Right kidney (tissue), 1 donor: ENCODE measurements around the gene ATP8B4.
"Not testable (repeated sequence)": the region's sequence is repeated elsewhere in the genome, so short reads cannot be mapped to it uniquely, and the experiment has no call there.

Source experiments
- DNase-seq: peaks from one replicate; pipeline ENCODE4 v3.0.0-alpha.2; 2016

Gene ATP8B4

DNA sequence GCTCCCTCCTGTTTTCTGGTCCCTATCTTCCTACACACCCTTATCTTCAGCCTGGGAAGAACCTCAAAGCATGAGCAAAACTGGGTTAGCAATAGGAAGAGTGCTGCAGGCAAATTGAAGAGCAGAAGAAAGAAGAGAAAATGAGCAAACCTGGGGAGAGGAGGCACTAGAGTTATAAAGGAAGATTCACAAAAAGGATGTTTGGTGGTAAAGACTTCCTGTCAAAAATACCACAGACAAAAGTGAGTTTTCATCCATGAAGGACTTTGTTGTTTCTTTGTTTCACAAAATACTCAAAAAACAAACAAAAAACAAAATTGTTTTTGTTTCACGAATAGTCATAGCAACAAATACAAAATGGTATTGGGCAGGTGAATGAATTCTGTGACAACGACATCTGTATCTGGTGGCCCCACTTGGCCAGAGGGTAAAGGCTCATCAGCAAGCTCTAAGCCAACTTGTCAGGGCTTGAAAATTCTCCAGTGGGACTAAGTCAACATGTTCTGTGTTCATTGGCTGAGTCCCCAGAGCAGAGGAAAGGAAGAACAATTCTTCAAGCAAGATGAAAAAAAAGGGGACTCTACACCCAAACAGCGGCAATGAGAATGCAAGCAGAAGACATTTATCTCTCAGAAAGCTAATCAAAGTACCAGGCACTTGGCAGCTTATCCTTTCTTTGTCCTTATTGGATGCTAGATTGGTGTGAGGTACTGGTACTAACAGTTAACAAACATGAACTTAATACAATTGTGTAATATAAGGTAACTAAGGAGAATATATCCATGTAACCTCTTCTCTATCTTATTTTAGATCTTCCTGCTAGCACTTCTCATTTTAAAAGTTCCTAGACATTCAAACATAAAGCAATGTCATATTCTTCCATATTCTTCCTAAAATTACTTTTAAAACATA is 9.7 kb downstream of the ATP8B4 start:
- no peak for DNase-seq

DNA sequence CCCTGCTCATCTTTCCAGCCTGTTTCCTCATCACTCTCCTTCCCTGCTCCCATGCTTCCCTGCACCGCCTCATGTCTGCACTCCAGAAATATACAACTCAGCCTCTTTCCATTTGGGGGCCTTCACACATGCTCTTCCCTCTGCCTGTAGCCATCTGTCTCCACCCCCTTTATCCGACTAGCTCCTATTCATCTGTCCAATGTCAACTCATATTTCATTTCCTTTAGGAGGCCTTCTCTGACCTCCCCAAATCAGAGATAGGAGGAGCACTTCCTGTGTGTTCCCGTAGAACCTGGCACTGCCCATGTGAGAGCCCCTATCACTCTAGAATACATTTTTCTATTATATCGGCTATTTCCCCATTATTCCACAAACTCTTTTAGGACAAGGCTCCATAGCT is 10.6 kb downstream of the ATP8B4 start:
- DNase-seq: no peak

DNA sequence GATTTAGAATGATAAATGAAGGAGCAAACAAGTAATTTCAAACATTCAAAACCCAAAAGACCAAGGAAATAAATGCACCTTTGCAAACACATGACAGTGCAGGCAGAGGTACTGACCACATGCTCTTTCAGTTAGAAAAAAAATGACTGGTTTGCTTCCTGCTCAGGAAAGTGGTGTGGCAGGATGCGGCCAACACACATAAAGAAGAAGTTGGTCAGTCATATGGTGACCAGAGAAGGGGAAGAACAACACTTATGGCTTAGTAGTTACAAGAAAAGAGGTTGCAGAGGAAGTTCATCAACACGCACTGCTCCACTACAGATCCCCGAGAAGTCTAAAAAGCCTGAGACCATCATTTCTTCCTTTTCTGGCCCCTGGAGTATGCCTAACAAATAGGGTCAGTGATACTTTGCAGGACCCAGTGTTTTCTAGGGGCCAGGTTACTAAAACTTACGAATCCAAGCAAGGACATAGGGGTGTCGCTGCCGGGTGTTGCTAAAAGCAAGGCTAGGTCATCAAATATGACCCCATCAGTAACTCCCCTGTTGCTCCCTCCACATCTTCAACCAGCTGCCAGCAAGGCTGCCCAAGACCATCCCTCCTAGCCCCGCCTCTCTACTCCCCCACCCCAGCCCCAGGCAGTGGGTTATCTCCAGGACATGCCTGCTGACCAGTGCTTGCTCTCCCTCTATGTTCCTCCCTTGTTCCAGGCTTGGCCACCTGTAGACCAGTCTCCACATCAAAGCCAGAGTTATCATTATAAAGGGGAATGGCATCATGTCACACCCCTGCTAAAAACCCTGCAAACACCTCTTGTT is 11.2 kb downstream of the ATP8B4 start:
- DNase-seq: no peak

DNA sequence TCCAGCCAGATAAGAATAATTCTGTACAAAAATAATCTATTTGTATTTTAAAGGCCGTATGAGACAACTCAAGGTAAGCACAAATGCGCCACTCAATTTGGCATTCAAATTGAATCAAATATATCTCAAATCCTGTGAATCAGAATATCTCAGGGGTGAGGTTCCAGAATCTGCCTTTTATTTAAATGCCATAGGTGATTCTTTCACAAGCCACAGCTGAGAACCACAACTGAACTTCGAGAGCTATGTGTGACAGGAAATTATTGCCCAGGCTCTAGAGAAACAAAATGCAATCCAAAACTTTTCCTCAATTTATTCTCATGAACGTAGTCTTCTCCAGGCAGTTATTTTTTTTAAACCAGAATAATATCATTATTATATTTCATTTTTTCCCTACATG is 11.9 kb downstream of the ATP8B4 start:
- no peak for DNase-seq

DNA sequence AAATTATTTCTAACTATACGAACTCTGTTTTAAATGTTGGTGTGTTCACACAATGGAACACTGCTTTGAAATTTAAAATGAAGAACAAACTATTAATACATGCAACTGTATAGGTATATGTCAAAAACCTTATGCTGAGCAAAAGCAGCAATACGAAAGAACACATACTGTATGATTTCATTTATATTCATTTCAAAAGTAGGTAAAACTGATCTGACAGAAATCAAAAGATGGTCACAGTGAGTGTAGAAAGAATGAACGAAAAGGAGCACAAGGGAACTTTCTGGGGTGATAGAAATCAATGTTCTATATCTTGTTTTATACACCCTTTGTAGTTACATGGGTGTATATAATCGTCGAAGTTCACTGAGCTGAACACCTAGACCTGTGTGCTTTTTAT is 12.6 kb downstream of the ATP8B4 start:
- no peak for DNase-seq

DNA sequence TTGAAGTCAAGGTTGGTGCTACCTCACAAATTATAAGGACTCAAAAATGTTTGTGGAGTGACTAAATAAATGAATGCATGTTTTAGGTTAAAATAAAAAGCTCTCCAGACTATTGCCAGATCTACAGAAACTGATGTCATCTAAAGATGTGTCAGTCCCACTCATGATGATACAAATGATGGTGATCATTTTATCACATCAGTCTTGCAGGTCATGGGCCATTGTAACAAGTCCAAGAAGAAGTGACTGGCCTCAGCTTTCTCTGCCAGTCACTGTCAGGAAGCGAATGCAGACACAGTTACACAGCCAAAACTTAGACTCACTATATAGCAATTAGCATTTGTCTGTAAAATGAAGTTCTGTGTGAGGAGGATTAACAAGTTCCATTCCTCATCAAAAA is 18.5 kb downstream of the ATP8B4 start:
- no peak for DNase-seq

DNA sequence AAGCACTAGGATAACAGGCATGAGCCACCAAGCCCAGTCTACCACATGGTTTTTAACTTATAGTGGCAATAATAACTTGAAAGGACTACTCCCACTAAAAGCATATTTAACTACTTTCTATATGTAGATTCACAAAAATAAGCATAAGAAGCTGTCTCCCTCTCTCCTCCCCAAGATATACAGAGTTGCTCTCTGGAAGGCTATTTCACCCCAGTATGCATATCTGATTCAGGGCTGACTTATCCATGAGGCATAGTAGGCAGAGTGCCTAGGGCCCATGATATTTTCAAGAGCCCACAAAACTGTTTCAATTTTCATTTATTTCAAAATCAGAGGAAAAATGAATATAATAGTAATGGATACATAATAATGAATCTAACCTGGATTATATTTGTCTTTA is 20.5 kb downstream of the ATP8B4 start:
- no peak for DNase-seq

DNA sequence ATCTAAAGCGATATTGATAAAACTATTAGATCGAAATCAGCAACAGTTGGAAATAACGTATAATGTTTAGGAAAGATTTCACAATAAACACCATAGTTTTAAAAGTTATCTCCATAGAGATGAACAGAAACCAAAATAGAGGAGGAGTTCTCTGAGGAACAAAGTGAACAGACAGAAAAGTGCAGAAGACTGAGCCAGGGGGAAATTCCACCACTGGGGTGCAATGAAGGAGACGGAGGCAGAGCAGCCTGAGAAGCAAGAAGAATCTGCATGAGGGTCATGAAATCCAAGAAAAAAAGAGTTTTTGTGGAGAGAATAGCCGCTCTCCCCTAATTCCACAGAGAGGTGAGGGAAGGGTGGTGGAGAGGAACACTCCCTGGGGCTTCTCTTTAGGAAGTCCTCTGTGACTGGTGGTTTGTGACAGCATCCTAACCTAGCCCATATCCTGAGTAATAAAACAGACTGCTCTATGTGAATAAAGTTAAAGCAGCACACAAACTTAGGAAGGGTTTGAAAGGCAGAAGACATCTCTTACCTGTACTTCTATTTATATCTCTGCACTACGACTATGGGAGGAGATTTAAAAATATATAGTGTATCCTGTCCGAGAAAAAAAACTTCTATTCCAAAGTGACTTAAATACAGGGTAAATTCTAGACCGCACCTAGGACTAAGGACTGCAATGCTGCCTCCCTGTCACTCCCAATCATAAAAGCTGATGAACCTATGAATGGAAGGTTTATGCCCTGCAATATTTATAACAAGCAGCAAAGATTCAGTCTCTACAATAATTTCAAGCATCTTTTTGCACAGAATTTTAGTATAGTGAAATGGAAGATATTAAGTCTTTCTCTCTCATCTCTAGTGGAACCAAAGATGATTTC is 22.9 kb downstream of the ATP8B4 start:
- no peak for DNase-seq

DNA sequence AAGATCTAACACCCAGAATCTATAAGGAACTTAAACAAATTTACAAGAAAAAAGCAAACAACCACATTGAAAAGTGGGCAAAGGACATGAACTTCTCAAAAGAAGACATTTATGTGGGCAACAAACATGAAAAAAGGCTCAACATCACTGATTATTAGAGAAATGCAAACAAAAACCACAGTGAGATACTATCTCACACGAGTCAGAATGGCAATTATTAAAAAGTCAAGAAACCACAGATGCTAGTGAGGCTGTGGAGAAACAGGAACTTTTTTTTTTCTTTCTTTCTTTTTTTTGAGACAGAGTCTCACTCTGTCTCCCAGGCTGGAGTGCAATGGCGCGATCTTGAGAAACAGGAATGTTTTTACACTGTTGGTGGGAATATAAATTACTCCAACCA is 29.6 kb downstream of the ATP8B4 start:
- DNase-seq: not testable (repeated sequence)

DNA sequence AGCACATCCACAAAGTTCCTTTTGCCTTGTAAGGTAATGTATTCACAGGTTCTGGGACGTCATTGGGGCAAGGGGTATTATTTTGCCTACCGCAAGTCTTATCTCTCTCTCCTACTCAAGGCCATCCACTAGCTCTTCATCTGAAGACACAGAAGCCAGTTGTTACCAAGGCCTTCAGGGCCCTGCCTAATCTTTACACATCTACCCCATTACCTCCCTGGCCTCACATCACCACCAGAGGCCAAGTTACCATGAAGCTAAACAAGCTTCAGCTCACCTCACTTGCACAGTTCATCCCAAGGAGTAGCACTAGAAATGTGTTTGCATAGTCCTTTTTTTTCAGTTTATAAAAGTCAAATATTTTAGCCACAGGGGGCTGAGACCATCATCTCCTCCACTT is 34.1 kb downstream of the ATP8B4 start:
- DNase-seq: no peak

DNA sequence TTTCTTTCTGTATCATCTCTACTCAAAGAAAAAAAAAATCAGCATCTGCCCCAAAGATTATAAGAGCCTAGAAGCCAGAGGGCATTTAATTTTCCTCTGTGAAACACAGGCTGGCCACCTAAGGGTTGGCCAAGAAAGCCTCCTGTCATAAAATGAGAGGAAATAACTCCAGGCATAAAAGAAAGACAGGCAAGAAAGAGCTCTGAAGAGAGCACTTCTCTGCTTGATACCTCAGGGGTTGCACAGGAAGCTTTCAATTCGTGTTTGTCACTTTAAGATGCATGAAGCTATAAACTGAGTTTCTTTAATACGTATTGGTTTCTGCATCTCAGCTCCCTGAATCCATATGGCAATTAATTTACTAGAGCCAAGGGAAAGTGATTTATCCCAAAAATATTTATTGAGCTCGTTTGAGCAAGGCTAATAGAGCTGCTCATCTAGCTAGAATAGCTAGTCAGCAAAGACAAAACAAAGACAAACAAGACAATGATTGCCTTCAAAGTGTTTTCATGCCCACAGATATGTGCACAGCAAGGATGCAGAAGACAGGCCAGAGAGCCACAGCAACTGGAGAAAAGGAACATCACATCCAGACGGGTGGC is 35.5 kb downstream of the ATP8B4 start:
- no peak for DNase-seq

DNA sequence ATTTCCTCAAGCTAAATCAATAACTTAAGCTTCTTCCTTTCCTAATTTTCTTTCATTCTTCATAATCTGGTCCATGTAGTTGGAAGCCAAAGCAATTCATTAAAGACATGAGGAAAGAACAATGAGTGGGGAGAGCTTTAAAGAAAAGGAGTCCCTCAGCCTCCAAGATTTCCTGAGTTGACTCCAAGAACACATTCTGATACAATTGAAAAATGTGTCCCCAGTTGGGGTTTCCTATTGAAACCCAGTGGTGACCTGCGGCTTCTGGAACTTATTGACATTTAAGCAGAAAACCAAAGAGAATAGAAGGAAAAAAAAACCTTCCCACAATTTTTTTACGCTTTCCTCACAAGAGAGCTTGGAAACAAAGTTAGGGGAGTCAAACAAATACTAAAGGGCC is 37.0 kb downstream of the ATP8B4 start:
- DNase-seq: no peak

DNA sequence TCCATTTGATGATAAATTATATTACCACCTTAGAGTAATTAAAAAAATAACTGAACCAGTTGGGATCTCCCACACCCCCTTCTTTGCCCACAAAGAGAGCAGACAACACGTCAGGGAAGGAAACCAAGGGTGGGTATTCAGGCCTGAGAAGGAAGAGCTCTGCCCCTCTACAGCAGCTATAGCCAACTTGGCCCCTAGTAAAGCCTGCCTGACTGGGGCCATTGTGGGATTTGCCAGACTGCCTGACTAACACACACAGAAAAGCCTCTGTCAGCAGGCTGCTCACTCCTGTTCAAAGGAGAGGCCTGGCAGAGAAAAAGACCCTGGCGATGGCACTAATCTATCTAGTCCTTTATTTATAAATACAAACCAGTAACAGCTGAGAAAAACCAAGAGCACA is 41.4 kb downstream of the ATP8B4 start:
- no peak for DNase-seq

DNA sequence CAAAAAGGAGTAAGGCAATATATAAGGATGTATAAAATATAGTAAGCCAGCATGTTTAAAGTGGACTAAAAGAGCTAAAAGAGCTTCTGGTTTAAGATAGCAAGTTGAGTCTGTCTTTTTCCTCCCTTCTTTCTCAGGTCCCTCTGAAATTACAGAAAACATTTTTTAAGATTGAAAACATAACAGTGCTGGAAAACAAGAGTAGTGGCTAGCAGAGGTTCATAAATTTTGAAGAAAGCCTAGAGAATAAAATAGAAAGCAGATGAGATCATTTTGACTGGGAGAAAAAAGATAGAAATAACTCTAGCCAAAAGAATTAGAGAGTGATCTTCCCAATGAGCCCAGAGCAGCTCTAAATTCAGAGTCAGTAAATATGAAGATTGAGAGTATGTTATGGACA is 41.9 kb downstream of the ATP8B4 start:
- no peak for DNase-seq

DNA sequence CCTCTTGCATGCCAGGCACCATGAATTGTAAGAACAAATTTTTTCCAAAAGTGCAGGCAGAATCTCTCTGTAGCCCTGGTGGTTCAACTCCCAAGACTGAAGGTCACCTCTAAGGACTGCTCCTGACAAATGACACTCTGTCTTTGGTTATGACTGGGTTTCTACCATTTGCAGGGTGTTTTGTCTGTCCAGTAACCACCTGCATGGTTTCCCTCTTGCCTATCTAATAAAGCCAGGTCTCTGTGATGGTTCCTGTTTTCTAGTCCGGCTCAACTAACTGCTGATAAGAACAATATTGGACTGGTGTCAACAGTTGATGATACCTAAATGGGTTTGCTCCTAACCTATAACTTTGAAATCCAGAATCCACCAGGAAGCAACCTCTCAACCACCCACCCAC is 43.7 kb downstream of the ATP8B4 start:
- no peak for DNase-seq

DNA sequence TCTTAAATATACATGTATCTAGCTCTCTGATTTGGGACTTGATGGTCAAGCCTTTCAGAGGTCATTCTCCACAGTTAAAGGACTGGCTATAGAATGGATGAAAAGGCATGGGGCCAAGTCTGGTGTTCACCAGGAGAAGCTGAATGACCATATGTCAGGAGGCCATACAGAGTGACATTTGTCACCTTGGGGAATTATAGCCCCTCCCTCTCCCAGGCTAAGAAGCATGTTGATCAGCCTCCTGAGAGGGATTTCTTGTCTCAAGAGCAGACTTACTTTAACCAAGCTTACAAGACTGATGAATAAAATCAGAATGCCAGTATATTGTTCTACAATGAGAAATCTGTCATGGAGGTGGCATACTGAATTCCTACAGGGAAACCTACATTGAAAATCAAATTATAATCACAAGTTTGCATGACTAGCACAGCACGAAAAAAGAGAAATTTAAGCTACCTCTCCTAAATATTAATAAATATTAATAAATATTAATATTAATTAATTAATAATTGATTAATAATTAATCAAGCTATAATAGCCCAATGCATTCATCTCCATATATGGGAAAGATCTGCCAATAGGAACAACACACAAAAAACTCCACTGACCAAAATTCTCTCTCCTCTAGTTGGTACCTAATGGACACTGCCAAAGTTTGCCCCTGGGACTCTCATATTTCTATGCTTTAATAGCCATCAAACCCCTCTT is 47.3 kb downstream of the ATP8B4 start:
- DNase-seq: no peak

DNA sequence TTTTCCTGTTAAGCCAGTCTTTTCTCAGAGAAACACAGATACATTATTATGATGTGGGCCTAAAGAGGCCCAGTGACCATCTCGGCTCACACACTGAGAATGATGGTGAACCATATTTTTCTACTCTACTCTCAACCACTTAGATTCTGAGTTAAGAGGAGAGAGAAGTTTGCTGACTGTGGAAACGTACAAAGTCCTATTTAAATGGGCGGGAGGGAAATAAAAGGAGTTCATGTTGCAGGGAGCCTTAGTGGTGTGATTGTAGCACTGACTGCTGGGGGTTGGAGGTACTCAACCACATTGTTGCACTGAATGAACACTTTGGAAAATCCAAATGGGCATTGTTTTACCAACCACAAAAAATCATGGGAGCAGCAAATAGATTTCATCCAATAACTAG is 51.0 kb downstream of the ATP8B4 start:
- no peak for DNase-seq

DNA sequence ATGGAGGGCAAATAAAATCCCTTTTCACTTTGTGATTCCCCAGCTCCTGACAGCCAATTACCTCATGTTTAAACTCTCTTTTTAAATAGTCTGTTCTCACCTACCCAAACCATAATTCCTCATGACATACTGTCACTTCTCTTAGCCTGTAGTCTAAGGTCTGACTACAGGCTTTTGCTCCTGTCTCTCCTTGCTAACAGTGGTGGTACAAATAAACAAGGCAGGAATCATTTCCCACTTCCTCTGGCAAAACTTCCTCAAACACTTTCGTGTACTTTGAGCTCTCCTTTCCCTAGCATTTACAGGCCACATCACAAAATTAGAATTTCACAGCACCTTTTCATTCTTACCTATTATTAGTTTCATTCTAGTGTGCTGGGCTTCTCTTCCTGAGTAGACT is 51.8 kb downstream of the ATP8B4 start:
- no peak for DNase-seq

DNA sequence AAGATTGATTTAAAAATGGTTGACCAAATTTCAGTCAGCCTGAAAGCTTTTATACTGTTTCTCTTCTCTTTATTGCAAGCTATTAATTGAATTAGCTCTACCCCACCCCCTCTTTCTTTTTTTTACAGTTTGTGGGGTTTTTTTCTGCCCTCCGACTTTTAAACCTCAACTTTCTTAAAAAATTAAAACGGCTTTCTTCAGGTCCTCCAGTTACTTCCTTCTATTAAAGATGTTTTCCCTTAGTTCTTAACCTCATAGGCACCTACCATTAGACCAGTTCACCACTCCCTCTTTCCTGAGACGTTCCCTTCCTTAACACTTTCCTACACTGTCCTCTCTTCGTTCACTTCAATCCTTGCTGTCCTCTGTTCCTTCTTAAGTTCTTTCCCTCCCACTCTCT is 52.4 kb downstream of the ATP8B4 start:
- DNase-seq: no peak

DNA sequence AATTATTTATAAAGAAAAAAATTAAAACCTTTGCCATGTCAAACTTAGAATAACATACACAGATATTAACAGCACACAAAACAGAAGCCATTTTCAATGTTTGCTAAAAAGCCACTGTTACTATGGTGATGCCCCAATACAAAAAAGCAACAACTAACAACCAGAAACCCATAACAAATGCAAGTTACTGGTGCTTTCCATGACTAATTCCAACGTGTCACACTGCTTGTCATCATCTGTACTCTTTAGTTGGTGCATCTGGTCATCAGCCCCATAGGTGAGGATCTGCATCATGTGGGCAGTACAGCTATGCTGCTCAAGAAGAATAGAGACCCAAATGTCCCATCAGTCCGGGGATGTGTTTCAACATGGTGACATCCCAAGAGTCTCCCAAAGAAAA is 52.8 kb downstream of the ATP8B4 start:
- no peak for DNase-seq

DNA sequence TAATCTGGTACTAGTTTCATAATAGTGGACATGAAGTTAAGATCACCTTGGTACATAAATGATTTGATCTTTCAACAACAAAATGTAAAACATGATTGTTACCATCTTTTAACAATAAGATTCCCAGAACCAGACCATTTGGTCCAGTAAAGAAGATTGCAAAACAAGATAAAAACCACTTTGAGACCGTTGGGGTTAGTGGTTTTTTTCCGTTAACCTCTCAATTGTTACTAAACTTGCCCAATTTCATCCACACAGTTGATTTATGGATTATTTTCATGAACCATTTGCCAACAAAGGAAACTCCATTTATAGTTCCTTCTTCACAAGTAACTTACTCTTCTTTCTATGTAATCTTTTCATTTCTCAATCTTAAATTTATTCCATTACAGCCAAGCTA is 53.8 kb downstream of the ATP8B4 start:
- no peak for DNase-seq

DNA sequence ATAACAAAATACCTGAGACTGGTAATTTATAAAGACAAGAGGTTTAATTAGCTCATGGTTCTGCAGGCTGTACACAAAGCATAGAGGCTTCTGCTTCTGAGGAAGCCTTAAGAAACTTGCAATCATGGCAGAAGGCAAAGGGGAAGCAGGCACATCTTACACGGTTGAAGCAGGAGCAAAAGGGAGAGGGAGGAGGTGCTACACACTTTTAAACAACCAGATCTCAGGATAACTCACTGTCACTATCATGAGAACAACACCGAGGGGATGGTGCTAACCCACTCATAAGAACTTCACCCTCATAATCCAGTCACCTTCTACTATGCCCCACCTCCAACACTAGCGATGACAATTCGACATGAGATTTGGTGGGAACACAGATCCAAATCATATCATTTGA is 54.4 kb downstream of the ATP8B4 start:
- no peak for DNase-seq
